GM19328 (cell line): Measurements from ENCODE around the gene LMAN2L.
"Not testable (repeated sequence)": the region's sequence is repeated elsewhere in the genome, so short reads cannot be mapped to it uniquely, and the experiment has no call there.

Source experiments
- ATAC-seq: cut with Tn5 transposase; IDR thresholded peaks from one replicate; pipeline ENCODE4 v1.9.1; 2021; ENCODE audit warnings: mild to moderate bottlenecking, moderate library complexity; ENCODE audit not compliant: unreplicated experiment

LMAN2L gene

GRCh38 chr2:96688649-96689430 is 51.0 kb downstream of the LMAN2L start:
- no peak for ATAC-seq

- ATAC-seq: no peak
Observed at GRCh38 chr2:96687711-96688640, 51.9 kb downstream of the LMAN2L start.

- ATAC-seq: no peak
Observed at GRCh38 chr2:96687266-96687665, 52.6 kb downstream of the LMAN2L start.

- no peak for ATAC-seq
Observed at GRCh38 chr2:96685577-96686459, 54.0 kb downstream of the LMAN2L start.

GRCh38 chr2:96684883-96685576 is 54.8 kb downstream of the LMAN2L start:
- no peak for ATAC-seq

GRCh38 chr2:96683972-96684820 is 55.7 kb downstream of the LMAN2L start:
- ATAC-seq: no peak

GRCh38 chr2:96683307-96683706 is 56.6 kb downstream of the LMAN2L start:
- no peak for ATAC-seq

GRCh38 chr2:96681540-96681939 is 58.3 kb downstream of the LMAN2L start:
- no peak for ATAC-seq

- ATAC-seq: no peak
Observed at GRCh38 chr2:96680561-96681141, 59.2 kb downstream of the LMAN2L start.

- no peak for ATAC-seq
Observed at GRCh38 chr2:96679848-96680247, 60.0 kb downstream of the LMAN2L start.

- ATAC-seq: no peak
Observed at GRCh38 chr2:96669539-96670215, 70.2 kb downstream of the LMAN2L start.

GRCh38 chr2:96668771-96669170 is 71.1 kb downstream of the LMAN2L start:
- no peak for ATAC-seq

GRCh38 chr2:96665717-96666116 is 74.1 kb downstream of the LMAN2L start:
- ATAC-seq: not testable (repeated sequence)

- ATAC-seq: no peak
Observed at GRCh38 chr2:96665083-96665569, 74.7 kb downstream of the LMAN2L start.

- no peak for ATAC-seq
Observed at GRCh38 chr2:96664366-96664925, 75.4 kb downstream of the LMAN2L start.

- ATAC-seq: no peak
Observed at GRCh38 chr2:96663829-96664228, 76.0 kb downstream of the LMAN2L start.

GRCh38 chr2:96663177-96663576 is 76.7 kb downstream of the LMAN2L start:
- no peak for ATAC-seq

- ATAC-seq: no peak
Observed at GRCh38 chr2:96662360-96662759, 77.5 kb downstream of the LMAN2L start.
